SU-DHL-6 (cell line): Measurements from ENCODE around the gene HABP4.

Experiments used
- H2AFZ ChIP-seq: fragments of 200-600 bp; sonication (generic); 2 replicates; pipeline ENCODE4 v1.6.1; 2014; ENCODE audit warnings: low read depth, mild to moderate bottlenecking, moderate library complexity, mixed read lengths, antibody characterized with exemption, low read length; ENCODE audit not compliant: severe bottlenecking
- H3F3A ChIP-seq: fragments of 200-600 bp; shearing (Covaris generic); 2 replicates; pipeline ENCODE4 v1.6.0; 2016; ENCODE audit warnings: antibody characterized with exemption, mild to moderate bottlenecking; ENCODE audit not compliant: insufficient read depth
- H3K27ac ChIP-seq: fragments of 200-600 bp; sonication (generic); 2 replicates; pipeline ENCODE4 v1.5.1; 2016; ENCODE audit warnings: low read depth, mild to moderate bottlenecking, low read length, moderate library complexity, mixed read lengths
- H3K27me3 ChIP-seq: fragments of 200-600 bp; sonication (generic), shearing (Covaris generic); 2 replicates; pipeline ENCODE4 v1.6.0; 2014; ENCODE audit warnings: mild to moderate bottlenecking, low read length
- H3K36me3 ChIP-seq: fragments of 200-600 bp; sonication (generic); 2 replicates; pipeline ENCODE4 v1.6.1; 2014; ENCODE audit warnings: mild to moderate bottlenecking, low read length, mixed read lengths
- H3K4me2 ChIP-seq: fragments of 300-600, 200-600 bp; shearing (Covaris generic), sonication (generic); 2 replicates; pipeline ENCODE4 v1.6.0; 2014; ENCODE audit warnings: low read length, low read depth, mild to moderate bottlenecking; ENCODE audit not compliant: poor library complexity, severe bottlenecking
- H3K4me3 ChIP-seq: fragments of 200-600 bp; sonication (generic); 2 replicates; pipeline ENCODE4 v1.5.1; 2014; ENCODE audit warnings: antibody characterized with exemption, low read length, mild to moderate bottlenecking, mixed read lengths; ENCODE audit not compliant: insufficient read depth, poor library complexity, severe bottlenecking
- H3K79me2 ChIP-seq: fragments of 200-600 bp; sonication (generic); 2 replicates; pipeline ENCODE4 v1.6.1; 2014; ENCODE audit warnings: mild to moderate bottlenecking, low read length, moderate library complexity; ENCODE audit not compliant: insufficient read depth
- H3K9ac ChIP-seq: fragments of 200-600 bp; sonication (generic); 2 replicates; pipeline ENCODE4 v1.7.0; 2014; ENCODE audit warnings: mild to moderate bottlenecking, low read length
- H3K9me2 ChIP-seq: fragments of 200-600 bp; sonication (generic); replicated peaks from 2 replicates; pipeline ENCODE4 v1.6.1; 2014; ENCODE audit warnings: low read length; ENCODE audit not compliant: insufficient read depth
- H3K9me3 ChIP-seq: fragments of 200-600 bp; sonication (generic); 2 replicates; pipeline ENCODE4 v1.6.1; 2014; ENCODE audit warnings: low read length, mixed read lengths; ENCODE audit not compliant: insufficient read depth
- H4K20me1 ChIP-seq: fragments of 200-600 bp; sonication (generic); 2 replicates; pipeline ENCODE4 v1.6.1; 2014; ENCODE audit warnings: low read depth, mild to moderate bottlenecking, antibody characterized with exemption, low read length, moderate library complexity, mixed read lengths
- EZH2phosphoT487 ChIP-seq: fragments of 200-600 bp; sonication (generic), shearing (Covaris generic); conservative IDR thresholded peaks from 2 replicates; pipeline ENCODE4 v1.6.1; 2018; ENCODE audit warnings: mild to moderate bottlenecking, antibody characterized with exemption, low read length, moderate library complexity, mixed read lengths
- TF ChIP-seq, protein P1 (sequence below): fragments of 200-600 bp; sonication (generic); IDR thresholded peaks from one replicate; pipeline ENCODE4 v1.5.1; 2017; ENCODE audit warnings: antibody characterized with exemption, mild to moderate bottlenecking, low read length, moderate library complexity; ENCODE audit not compliant: insufficient read depth, poor library complexity, severe bottlenecking

Gene HABP4

DNA sequence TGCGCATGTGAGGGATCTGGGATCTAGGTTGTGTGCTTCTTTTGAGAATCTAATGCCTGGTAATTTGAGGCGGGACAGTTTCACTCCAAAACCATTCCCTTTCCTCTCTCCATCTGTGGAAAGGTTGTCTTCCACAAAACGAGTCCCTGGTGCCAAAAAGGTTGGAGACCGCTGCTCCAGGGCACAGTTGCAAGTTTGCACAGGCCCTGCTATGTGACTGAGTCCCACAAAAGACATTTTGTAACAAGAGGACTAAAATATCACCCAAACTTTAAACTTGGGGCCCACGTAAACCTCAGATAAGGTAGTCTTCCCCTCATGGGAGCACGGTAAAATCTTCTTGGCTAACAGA, 26.0 kb upstream of the HABP4 start:
- no peaks in the 10 kb centered on the region for H3K27me3 ChIP-seq
- no peak for TF ChIP-seq EZH2phosphoT487
- TF ChIP-seq, protein P1, sequence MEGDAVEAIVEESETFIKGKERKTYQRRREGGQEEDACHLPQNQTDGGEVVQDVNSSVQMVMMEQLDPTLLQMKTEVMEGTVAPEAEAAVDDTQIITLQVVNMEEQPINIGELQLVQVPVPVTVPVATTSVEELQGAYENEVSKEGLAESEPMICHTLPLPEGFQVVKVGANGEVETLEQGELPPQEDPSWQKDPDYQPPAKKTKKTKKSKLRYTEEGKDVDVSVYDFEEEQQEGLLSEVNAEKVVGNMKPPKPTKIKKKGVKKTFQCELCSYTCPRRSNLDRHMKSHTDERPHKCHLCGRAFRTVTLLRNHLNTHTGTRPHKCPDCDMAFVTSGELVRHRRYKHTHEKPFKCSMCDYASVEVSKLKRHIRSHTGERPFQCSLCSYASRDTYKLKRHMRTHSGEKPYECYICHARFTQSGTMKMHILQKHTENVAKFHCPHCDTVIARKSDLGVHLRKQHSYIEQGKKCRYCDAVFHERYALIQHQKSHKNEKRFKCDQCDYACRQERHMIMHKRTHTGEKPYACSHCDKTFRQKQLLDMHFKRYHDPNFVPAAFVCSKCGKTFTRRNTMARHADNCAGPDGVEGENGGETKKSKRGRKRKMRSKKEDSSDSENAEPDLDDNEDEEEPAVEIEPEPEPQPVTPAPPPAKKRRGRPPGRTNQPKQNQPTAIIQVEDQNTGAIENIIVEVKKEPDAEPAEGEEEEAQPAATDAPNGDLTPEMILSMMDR = no peak
- no peak overlapping the region for H3K4me3 ChIP-seq
- H3K9me2 ChIP-seq = no peaks in the 10 kb centered on the region
- H3K36me3 ChIP-seq = no peaks in the 10 kb centered on the region
- no peaks in the 10 kb centered on the region for H4K20me1 ChIP-seq
- no peaks in the 10 kb centered on the region; the same call in 1 of the 2 replicates for H3K79me2 ChIP-seq
- no peak overlapping the region for H3K4me2 ChIP-seq
- H3K9me3 ChIP-seq = no peaks in the 10 kb centered on the region
- H3K9ac ChIP-seq = no peak overlapping the region
- no peak overlapping the region for H2AFZ ChIP-seq
- no peak overlapping the region for H3K27ac ChIP-seq
- peaks cover 7% of the 10 kb centered on the region for H3F3A ChIP-seq

DNA sequence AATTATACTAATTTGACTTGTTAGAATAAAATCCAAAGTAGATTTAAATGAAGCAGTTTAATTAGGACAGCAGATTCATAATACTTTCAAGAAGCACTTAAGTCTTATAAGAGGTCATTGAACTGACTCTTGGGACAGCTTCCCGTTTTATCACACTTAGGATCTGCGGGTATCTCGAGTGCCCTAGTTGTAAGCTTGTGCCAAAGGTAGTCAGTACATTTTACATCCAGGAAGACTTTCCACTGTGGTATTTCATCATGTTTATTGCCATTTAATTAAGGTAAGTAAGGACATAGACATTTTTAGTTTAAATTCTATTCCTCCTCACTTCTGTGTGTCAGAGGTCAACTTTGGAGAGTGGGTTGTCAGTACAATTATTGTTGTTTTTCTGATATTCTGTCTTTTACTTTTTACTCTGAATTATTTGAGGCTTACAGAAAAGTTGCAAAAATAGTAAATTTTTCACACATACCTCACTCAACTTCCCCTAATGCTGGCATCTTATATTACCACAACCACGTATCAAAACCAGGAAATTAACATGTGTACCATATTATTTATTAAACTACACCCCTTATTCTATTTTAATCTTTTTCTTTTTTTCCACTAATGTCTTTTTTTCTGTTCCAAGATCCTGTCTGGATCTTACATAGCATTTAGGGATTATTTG, 24.3 kb upstream of the HABP4 start:
- Histone ChIP-seq H3K9me2 (no peaks in the 10 kb centered on the region), H3F3A (no peaks in the 10 kb centered on the region), H2AFZ (no peak overlapping the region), H3K36me3 (no peaks in the 10 kb centered on the region), H3K9me3 (no peaks in the 10 kb centered on the region), H3K9ac (no peak overlapping the region), H3K4me2 (no peak overlapping the region), H3K4me3 (no peak overlapping the region), H3K27me3 (no peaks in the 10 kb centered on the region), H3K27ac (no peak overlapping the region), H4K20me1 (no peaks in the 10 kb centered on the region), H3K79me2 (no peaks in the 10 kb centered on the region)
- no peak for TF ChIP-seq EZH2phosphoT487
- TF ChIP-seq, protein P1 = no peak

DNA sequence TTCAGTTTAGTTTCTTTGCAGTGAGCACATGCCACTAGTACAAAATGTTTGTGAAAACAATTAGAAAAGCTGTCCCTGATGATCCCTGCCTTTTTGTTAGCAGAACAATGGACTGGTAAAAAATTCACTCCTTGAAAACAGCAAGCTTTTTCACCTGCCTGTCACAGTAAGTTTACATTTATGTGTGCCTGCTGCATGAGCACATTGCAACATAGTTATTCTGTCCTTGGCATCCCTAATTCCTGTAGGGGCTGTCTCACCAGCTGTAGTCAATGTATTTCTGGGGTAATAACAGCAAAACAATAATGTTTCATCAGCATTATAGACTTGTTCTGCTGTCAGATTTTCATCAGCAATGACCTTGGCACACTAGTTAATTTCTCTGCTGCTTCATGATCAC, 20.2 kb upstream of the HABP4 start:
- H3K79me2 ChIP-seq = no peaks in the 10 kb centered on the region
- H3K4me3 ChIP-seq = no peak overlapping the region
- no peak for TF ChIP-seq EZH2phosphoT487
- TF ChIP-seq, protein P1 = no peak
- no peaks in the 10 kb centered on the region for H3F3A ChIP-seq
- no peak overlapping the region for H3K27ac ChIP-seq
- H2AFZ ChIP-seq = no peak overlapping the region
- no peak overlapping the region for H3K4me2 ChIP-seq
- no peaks in the 10 kb centered on the region for H3K27me3 ChIP-seq
- H4K20me1 ChIP-seq = no peaks in the 10 kb centered on the region
- H3K9me3 ChIP-seq = no peaks in the 10 kb centered on the region
- no peak overlapping the region for H3K9ac ChIP-seq
- H3K9me2 ChIP-seq = no peaks in the 10 kb centered on the region
- no peaks in the 10 kb centered on the region for H3K36me3 ChIP-seq
